Raji (cell line): Measurements from ENCODE around the gene KIF1B.

Experiments
- POLR2A ChIP-seq: IDR thresholded peaks from 2 replicates; pipeline ENCODE4 v1.6.1; 2011; ENCODE audit warnings: low read depth, low read length, control low read depth; ENCODE audit not compliant: insufficient read depth

KIF1B gene

DNA sequence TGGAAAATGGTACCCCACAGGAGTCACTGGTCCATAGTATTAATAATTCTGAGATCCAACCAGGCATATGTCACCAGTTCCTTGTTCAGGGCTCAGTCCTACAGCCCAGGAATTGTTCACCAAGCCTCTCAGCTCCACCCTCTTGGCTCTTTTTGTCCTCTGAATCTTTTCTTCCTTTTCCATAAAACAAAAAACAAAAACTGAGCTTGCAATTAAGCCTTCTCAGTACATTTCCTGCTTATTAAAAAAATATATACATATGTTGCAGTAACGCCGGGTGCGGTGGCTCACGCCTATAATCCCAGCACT is 23.4 kb upstream of the KIF1B start:
- no peak for TF ChIP-seq POLR2A

DNA sequence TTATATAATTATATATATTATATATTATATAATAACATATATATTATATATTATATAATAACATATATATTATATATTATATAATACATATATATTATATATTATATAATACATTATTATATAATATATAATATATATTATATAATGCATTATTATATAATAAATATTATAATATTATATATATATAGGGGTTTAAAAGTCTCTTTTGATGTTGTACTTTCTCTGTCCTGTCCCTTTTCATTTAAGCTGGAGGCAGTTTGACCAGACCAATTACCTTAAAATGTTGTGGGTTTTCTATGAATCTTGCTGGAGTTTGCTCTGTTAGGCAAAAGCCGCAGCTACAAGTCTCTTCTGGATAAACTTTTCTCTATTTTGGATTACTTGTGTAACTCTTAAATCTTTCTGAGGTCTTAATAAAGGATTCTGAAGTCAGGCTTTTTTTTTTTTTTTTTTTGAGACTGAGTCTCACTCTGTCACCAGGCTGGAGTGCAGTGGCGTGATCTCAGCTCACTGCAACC is 22.2 kb upstream of the KIF1B start:
- no peak for TF ChIP-seq POLR2A

DNA sequence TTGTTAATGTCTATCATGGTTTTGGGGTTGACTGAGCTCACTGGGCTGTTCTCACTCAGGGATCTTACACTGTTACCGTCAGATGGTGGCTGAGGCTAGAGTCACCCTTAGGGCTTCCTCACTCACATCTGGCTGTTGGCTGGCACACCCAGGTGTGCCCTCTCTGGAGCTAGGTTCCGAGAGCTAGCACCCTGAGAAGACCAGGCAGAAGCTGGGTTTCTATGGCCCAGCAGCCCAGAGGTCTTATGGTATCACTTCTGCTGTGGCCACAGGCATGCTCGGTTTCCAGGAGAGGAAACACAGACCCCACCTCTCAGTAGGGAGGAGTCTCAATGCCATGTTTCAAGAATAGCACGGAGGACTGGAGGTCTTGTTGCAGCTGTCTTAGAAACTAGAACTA is 20.7 kb upstream of the KIF1B start:
- TF ChIP-seq POLR2A, result no peak

DNA sequence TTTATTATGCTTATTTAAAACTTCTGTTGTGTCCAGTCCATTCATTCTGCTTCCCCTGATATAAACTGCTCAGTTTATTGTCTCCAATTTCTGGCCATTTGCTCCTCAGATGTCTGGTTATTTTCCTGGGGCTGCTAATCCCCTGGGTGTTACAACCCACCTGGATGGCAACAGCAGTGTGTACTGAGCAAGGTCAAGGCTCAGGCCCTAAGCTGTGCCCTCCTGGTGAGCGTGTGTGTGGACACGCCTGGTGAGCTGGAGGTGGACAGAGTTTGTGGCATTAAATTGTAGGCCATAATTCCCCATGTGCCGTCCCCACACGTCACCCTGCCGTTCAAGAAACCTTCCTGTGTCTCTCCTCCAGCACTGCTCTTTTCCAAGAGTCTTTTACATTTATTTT is 18.1 kb upstream of the KIF1B start:
- no peak for TF ChIP-seq POLR2A

DNA sequence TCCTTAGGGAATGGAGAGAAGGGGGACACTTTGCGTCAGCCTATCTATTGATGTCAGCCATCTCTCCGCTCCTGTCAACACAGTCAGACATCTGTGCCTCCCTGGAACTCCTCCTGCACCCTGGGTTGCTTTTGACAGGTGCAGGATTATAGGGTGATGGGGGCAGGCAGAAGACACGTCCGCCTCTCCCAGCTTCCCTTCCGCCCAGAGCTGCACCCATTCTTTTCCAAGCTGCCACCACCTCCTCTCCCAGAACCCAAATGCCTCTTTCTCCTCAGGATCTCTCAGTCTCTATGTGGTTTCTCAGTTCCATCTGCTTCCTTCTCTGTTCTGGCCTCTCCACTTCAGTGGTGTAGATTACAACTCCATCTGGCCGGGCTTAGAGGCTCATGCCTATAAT is 17.1 kb upstream of the KIF1B start:
- TF ChIP-seq POLR2A, result no peak

DNA sequence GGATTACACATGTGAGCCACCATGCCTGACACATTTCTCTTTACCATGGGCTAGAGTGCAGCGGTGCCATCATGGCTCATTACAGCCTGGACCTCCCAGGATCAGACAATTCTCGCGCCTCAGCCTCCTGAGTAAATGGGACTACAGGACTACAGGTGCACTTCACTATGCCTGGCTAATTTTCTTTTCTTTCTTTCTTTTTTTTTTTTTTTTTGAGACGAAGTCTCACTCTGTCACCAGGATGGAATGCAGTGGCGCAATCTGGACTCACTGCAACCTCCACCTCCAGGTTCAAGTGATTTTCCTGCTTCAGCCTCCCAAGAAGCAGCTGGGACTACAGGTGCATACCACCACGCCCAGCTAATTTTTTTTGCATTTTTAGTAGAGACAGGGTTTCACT is 14.8 kb upstream of the KIF1B start:
- no peak for TF ChIP-seq POLR2A

DNA sequence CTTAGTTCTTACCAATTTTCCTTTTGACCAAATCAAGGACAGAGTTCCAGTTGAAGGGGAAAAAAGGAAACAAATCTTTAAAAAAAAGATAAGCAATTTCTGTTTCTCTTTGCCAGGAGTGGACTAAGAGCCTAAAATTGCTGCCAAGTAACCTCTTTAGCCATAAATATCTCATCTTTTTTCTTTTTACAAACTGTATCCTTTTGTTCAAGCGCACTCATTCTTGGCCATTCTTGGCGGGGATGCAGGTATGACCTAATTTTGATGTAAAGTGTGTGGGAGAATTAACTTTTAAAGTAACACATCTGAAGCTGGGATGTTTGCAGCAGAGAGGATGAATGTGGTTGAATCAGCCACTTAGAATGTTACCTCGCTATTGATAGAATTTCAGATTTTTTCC is 13.4 kb upstream of the KIF1B start:
- no peak for TF ChIP-seq POLR2A

DNA sequence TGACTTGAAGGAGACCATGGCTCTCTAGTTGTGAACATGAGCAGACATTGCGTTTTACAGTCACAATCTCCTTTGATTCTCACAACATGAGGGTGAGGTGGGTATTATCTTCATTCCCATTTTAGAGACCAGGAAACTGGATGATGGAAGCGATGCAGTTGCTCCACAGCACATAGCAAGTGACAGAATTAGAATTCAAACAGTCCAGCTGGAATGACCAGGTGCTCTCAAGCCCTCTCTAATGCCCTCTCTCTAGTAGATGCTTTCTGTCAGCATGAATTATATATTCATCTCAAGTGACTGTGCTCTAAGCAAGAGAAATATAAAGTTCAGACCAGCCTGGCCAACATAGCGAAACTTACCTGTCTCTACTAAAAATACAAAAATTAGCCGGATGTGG is 9.8 kb upstream of the KIF1B start:
- no peak for TF ChIP-seq POLR2A

DNA sequence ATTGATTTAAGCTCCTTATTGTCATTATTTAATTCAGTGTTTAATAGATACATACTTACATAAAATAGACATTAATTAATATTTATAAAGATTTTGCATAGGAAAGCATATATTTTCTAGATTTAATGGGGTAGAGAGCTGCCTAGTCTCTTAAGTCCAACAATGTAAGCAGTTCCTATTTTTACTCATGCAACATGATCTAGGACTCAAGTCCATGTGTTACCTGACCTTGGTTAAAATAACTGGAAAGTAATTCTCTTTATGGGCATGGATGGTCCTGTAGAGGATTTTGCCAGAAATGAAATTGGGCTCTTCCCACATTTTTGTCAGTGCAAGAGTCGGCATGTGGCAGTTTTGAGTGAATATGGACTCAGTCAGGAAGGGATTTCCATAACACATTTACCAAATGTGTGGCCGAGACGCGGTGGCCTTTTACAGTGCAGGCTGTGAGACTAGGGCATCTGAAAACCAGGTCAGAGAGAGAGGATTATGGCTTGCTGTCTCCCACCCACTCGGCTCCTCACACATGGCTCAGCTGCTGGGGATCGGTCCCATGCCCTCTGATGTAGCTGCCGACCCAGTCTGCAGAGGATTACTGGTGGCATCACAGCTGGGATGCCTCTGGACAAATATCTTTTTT is 6.2 kb upstream of the KIF1B start:
- TF ChIP-seq POLR2A, result no peak

DNA sequence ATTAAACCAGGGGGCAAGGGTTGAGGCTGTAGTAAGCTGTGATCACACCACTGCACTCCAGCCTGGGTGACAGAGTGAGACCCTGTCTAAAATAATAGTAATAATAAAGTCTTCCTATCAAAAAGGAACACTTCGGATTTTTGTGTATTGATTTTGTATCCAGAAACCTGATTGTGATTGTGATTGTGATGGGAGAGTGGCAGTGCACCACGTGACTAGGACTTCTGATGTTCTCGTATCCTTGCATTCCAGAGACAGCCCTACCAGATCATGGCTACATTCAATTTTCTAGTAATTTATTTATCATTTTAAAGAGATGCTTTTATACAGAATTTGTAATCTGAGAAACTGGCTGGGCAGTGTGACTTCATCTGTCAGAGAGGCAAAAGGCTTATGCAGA is 2.6 kb upstream of the KIF1B start:
- no peak for TF ChIP-seq POLR2A

DNA sequence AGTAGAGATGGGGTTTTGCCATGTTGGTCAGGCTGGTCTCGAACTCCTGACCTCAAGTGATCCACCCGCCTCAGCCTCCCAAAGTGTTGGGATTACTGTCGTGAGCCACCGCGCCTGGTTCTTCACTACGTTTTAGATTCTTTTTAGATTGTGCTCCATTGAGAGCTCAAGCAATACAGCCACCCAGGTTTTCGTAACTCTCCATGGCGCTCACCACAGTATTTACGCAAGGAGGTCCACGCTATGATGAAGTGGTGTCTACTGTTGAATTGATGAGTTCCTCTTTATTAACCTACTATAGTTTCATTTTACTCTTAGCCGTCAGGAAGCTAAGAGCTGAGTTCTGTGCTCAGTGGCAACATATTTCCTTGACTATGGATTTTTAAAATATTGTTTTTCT is 1.8 kb upstream of the KIF1B start:
- TF ChIP-seq POLR2A, result no peak

DNA sequence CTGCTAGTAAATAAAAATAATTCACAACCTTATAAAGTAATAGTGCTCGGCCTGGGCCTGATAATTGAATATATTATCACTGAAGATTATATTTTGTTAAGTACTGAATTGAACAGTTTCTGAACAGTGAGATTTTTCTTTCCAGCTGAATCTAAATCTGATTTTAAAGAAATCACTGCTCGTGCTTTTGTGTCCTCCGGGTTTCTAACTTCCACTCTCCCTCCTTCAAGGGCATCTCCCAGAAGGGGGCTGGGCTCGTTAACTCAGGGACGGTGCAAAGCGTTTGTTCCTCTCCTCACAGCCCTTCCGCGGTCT is 823 bp upstream of the KIF1B start:
- TF ChIP-seq POLR2A, result no peak

DNA sequence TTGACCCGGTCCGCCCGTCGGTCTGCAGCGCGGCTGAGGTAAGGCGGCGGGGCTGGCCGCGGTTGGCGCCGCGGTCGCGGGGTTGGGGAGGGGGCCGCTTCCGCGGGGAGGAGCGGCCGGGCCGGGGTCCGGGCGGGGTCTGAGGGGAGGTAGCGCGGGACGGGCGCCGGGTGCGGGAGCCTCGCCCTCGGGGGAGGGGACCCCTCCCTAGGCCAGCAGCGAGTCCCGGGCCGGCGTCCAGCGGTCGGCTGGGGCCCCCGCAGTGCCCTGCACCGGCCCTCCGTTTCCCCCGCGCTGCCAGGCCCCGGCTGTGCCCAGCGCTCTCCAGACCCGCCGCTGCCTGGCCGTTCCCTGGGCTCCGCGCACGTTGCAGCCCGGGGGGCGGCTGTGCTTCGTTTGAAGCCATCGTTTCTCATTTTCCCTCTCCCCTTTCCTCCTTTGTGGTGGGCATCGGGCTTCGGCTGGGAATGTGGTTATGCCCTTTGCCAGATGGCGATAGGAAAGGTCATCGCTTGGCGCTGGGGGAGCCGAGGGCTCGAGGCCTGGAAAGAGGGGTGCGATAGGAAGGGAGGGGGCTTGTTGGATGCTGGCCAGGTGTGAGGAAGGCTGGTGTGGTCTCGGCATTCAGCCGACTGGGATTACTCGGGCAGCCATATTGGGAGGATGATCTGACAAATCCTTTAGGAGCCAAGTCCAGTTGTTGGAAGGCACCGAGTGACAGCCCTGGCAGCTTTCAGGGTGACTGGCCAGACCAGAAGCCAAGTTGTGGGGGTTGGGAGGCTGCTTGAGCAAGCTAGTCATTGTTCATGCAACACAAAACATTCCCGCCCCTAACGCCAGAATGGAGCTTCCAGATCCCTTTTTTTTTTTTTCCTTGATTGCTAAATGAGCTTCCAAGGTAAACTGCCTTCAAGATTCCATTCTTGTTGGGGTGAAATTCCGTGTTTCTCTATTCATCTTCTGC is 753 bp downstream of the KIF1B start:
- no peak for TF ChIP-seq POLR2A

DNA sequence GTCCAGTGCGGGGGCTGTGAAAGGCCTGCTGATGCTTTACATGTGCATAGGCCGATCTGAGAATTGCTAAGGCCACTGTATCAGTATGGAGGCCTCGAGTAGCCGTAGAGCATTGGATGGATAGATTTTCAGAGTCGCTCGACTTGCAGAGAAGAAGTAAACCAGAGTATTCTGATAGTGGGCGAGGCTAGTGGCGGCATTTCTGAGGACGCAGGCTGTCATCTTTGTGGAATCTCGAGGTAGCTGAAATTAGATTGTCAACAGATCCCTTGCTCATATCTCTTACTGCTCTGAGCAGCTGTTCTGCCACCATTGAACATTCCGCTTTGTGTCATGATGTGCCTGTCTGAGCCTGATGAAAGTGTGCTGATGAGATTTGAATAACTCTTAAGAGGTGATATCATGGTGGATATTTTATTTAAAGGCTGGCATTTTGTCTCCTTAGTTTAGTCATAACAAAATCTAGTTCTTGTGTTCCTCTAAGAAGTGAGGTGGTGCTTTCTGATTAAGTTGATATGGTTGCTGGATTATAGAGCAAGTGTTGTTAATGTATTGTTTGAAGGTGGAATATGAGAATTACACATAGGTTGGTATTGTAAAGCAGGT is 1.5 kb downstream of the KIF1B start:
- TF ChIP-seq POLR2A, result no peak

DNA sequence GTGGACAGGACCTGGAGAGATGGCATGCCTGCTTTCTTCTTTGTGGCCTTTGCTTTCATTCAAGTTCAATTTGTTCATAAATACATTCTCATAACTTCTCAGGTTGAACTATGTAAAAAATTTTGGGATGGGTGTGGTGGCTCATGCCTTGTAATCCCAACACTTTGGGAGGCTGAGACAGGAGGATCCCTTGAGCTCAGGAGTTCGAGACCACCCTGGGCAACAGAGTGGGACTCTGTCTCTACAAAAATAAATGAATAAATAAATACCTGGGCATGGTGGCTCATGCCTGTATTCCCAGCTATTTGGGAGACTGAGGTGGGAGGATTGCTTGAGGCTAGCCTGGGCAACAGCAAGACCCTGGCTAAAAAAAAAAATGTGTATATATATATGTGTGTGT is 2.1 kb downstream of the KIF1B start:
- TF ChIP-seq POLR2A, result no peak

DNA sequence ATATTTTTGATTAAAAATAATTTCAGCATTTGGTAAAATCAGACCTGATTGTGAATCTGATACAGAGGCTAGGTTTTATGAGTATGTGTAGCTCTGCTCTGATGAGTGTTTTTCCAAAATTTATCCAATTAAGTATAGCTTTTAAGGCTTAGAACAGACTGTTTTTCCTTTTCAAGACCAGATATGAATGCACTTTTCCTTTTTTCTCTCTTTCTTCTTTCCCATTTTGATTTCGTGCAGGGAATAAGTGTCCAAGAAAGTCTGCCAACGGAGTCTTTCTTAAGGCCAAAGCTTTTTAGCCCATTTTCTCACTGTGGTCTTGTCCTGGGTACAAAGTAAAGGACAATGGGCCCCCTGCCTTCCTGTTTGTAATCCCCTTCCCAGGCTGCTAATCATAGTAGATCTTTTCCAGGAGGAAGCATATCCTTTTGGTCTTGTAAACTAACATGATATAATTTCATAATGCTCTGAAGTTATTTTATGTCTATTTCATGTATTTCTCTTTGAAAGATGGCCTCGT is 2.9 kb downstream of the KIF1B start:
- TF ChIP-seq POLR2A, result no peak
